HG02981 (cell line): ENCODE results near the gene HSPA1B.
"Not testable (repeated sequence)": the region's sequence is repeated elsewhere in the genome, so short reads cannot be mapped to it uniquely, and the experiment has no call there.

Experiments
- ATAC-seq: cut with Tn5 transposase; IDR thresholded peaks from one replicate; pipeline ENCODE4 v1.9.1; 2021; ENCODE audit warnings: mild to moderate bottlenecking, moderate library complexity; ENCODE audit not compliant: unreplicated experiment

The HSPA1B gene

GRCh38 chr6:31827286-31828079 lies at the start of gene HSPA1B:
TSS of gene HSPA1B (plus strand) at chr6:31827738. CDS start at chr6:31827951, 213 bp downstream.
- peak; percentile 62 for ATAC-seq

GRCh38 chr6:31778193-31778592 lies 49.3 kb upstream of the HSPA1B start:
- ATAC-seq = no peak

GRCh38 chr6:31778999-31779885 lies 48.3 kb upstream of the HSPA1B start:
- ATAC-seq = no peak

GRCh38 chr6:31779908-31780307 lies 47.6 kb upstream of the HSPA1B start:
- ATAC-seq = no peak

GRCh38 chr6:31780507-31781243 lies 46.9 kb upstream of the HSPA1B start:
- ATAC-seq = no peak

- no peak for ATAC-seq
Observed at GRCh38 chr6:31781244-31782125, 46.1 kb upstream of the HSPA1B start.

GRCh38 chr6:31782126-31782855 lies 45.2 kb upstream of the HSPA1B start:
- no peak for ATAC-seq

- ATAC-seq = no peak
Observed at GRCh38 chr6:31784098-31784925, 43.2 kb upstream of the HSPA1B start.

GRCh38 chr6:31785475-31785874 lies 42.1 kb upstream of the HSPA1B start:
- no peak for ATAC-seq

- no peak for ATAC-seq
Observed at GRCh38 chr6:31791324-31792089, 36.0 kb upstream of the HSPA1B start.

GRCh38 chr6:31792090-31792374 lies 35.5 kb upstream of the HSPA1B start:
- ATAC-seq = no peak

- no peak for ATAC-seq
Observed at GRCh38 chr6:31792761-31793171, 34.8 kb upstream of the HSPA1B start.

- not testable (repeated sequence) for ATAC-seq
Observed at GRCh38 chr6:31793927-31794245, 33.7 kb upstream of the HSPA1B start.

- no peak for ATAC-seq
Observed at GRCh38 chr6:31794294-31794865, 33.2 kb upstream of the HSPA1B start.

GRCh38 chr6:31794866-31795615 lies 32.5 kb upstream of the HSPA1B start:
- peak; percentile 17 for ATAC-seq

- peak; percentile 79 for ATAC-seq
Observed at GRCh38 chr6:31795616-31796298, 31.8 kb upstream of the HSPA1B start, which contains the start of gene VARS1. TSS of gene VARS1 (minus strand) at chr6:31795752. CDS start at chr6:31795217, 535 bp downstream.

- ATAC-seq = no peak
Observed at GRCh38 chr6:31796993-31797385, 30.5 kb upstream of the HSPA1B start.
